ENCODE data around the gene KRTAP5-2. TPM values are rescaled to one million over a fixed set of nuclear protein-coding genes. Genes with fewer than 3 reads are reported as not detected.

Gene KRTAP5-2
- total RNA-seq, 1 donor from 2014 or later, result not detected

GRCh38 chr11:1558775-1559110 is 39.4 kb downstream of the KRTAP5-2 start:
- TF ChIP-seq, protein P1, sequence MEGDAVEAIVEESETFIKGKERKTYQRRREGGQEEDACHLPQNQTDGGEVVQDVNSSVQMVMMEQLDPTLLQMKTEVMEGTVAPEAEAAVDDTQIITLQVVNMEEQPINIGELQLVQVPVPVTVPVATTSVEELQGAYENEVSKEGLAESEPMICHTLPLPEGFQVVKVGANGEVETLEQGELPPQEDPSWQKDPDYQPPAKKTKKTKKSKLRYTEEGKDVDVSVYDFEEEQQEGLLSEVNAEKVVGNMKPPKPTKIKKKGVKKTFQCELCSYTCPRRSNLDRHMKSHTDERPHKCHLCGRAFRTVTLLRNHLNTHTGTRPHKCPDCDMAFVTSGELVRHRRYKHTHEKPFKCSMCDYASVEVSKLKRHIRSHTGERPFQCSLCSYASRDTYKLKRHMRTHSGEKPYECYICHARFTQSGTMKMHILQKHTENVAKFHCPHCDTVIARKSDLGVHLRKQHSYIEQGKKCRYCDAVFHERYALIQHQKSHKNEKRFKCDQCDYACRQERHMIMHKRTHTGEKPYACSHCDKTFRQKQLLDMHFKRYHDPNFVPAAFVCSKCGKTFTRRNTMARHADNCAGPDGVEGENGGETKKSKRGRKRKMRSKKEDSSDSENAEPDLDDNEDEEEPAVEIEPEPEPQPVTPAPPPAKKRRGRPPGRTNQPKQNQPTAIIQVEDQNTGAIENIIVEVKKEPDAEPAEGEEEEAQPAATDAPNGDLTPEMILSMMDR (IDR thresholded peaks at IDR 0.05; ENCODE audit: borderline replicate concordance), result no peak
- Histone ChIP-seq H3K4me1 (peaks cover 58% of the 10 kb centered on the region), H3K27ac (replicated peaks) (peak overlapping the region; percentile 90), H3K9me3 (replicated peaks) (no peaks in the 10 kb centered on the region), H3K27me3 (ENCODE audit: low read depth) (no peaks in the 10 kb centered on the region), H3K4me3 (peak overlapping the region; percentile 29), H3K36me3 (peaks cover 34% of the 10 kb centered on the region)
- DNase-seq, result no peak
- intact Hi-C loops (cut with micrococcal nuclease), result no loop called here

DNA sequence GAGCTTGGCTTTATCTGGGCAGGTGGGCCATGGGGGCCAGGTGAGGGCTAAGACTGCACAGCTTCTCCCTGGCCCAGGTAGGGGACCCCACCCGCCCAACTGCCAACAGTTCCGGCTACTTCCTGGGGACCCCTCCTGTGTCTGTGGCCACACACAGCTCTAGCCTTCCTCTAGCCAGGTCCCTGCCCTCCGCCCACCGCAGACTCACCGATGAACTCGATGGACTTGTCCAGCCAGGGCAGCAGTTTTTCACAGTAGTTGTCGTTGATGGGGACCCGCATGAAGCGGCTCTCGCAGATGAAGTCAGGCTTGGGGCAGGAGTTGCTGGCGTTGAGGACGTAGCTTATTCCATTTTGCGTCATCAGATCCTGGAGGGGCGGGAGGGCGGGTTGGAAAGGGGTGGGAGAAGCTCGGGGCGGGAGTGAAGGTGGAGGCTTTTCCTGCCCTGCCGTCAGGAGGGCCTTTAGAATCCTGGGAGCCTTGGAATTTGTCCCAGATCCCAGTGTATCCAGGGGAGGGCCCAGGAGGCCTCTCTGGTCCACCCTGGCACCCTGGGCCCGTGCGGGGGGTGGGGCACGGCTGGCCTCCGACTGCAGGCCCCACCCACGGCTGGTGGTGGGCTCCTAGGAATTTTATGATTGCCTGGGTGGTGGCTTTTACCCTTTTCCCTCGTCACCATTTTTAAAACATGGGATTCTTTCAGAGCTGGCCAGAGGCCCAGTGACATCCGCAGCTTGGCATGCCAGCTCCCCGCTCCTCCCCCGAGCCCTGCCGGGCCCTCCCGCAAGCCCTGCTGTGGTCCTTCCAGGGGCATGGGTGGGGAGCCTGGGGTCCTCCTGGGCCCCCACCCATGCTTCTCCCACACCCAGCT is 40.0 kb downstream of the KRTAP5-2 start:
- no peak for DNase-seq
- H3K27ac ChIP-seq (replicated peaks), result peak overlapping the region; percentile 90
- H3K4me1 ChIP-seq, result peaks cover 63% of the 10 kb centered on the region
- intact Hi-C loops (cut with micrococcal nuclease), result no loop called here
- no peaks in the 10 kb centered on the region for H3K9me3 ChIP-seq (replicated peaks)
- H3K4me3 ChIP-seq, result peak overlapping the region; percentile 29
- no peaks in the 10 kb centered on the region for H3K27me3 ChIP-seq (ENCODE audit: low read depth)
- TF ChIP-seq, protein P1 (IDR thresholded peaks at IDR 0.05; ENCODE audit: borderline replicate concordance), result no peak
- peaks cover 28% of the 10 kb centered on the region for H3K36me3 ChIP-seq

- H3K4me1 ChIP-seq, result peaks cover 68% of the 10 kb centered on the region
- no peak for DNase-seq
- intact Hi-C loops (cut with micrococcal nuclease), result no loop called here
Observed at GRCh38 chr11:1557051-1557884, 40.8 kb downstream of the KRTAP5-2 start.

GRCh38 chr11:1556278-1556902 is 41.7 kb downstream of the KRTAP5-2 start:
- TF ChIP-seq, protein P1 (IDR thresholded peaks at IDR 0.05; ENCODE audit: borderline replicate concordance), result no peak
- H3K36me3 ChIP-seq, result peaks cover 17% of the 10 kb centered on the region
- no peak overlapping the region for H3K27ac ChIP-seq (replicated peaks)
- intact Hi-C loops (cut with micrococcal nuclease), result no loop called here
- no peaks in the 10 kb centered on the region for H3K9me3 ChIP-seq (replicated peaks)
- H3K4me1 ChIP-seq, result peaks cover 70% of the 10 kb centered on the region
- no peak overlapping the region for H3K4me3 ChIP-seq
- no peaks in the 10 kb centered on the region for H3K27me3 ChIP-seq (ENCODE audit: low read depth)
- no peak for DNase-seq

More at GRCh38 chr11:1557051-1557884, 40.8 kb downstream of the KRTAP5-2 start:
- Histone ChIP-seq H3K27ac (replicated peaks) (peak overlapping the region; percentile 90), H3K4me3 (no peak overlapping the region), H3K9me3 (replicated peaks) (no peaks in the 10 kb centered on the region), H3K27me3 (ENCODE audit: low read depth) (no peaks in the 10 kb centered on the region), H3K36me3 (peaks cover 21% of the 10 kb centered on the region)
- TF ChIP-seq, protein P1 (IDR thresholded peaks at IDR 0.05; ENCODE audit: borderline replicate concordance), result no peak

DNA sequence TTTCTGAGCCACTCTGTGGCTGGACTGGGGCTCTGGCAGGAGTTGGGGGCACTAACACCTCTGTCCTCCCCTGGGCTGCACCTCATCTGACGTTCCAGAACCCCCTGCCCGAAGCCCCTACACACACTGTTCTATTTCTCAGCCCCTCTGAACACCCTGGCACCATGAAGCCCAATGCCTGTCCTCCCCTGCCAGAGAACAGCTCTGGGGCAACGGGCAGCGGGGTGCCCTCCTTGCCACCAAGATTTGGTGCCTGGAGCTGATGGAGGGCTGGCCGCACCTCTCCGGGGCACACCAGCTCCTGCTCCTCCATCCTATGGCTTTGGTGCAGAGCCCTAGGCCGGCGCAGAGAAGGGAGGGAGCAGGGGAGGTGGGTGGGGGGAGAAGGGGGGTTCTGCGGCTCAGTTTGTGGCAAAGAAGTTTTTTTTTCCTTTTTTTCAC is 42.4 kb downstream of the KRTAP5-2 start:
- DNase-seq, result no peak
- Histone ChIP-seq H3K4me1 (peaks cover 67% of the 10 kb centered on the region), H3K4me3 (no peak overlapping the region), H3K27ac (replicated peaks) (no peak overlapping the region), H3K9me3 (replicated peaks) (no peaks in the 10 kb centered on the region), H3K36me3 (peaks cover 17% of the 10 kb centered on the region), H3K27me3 (ENCODE audit: low read depth) (no peaks in the 10 kb centered on the region)
- TF ChIP-seq, protein P1 (IDR thresholded peaks at IDR 0.05; ENCODE audit: borderline replicate concordance), result no peak
- intact Hi-C loops (cut with micrococcal nuclease), result no loop called here
